ENCODE data around the gene MAML2. TPM values are rescaled to one million over a fixed set of nuclear protein-coding genes. Genes with fewer than 3 reads are reported as not detected.

Gene MAML2
- total RNA-seq, 5 donors from 2014 or later (not counting 1 experiment from before 2014, with no cell fraction given): 30.4 to 66.7 (median 35.1) TPM

GRCh38 chr11:96111308-96111707 lies 231.7 kb downstream of the MAML2 start:
- ChIA-PET POLR2A (interaction anchor here in 1 of 2 donors (0.6 kb wide), 1 partner anchor 97 kb away, joined by 3 read pairs; no protein-coding TSS in a partner anchor), CTCF (no interaction called here)
- Mint-ChIP-seq H3K4me3 (no peak overlapping the region), H3K27me3 (no peaks in the 10 kb centered on the region), H3K36me3 (peaks cover 16% of the 10 kb centered on the region), H3K4me1 (peaks cover 39 to 70% (median 49%) of the 10 kb centered on the region in 3 donors), H3K27ac (peak overlapping the region in 1 of 2 donors; percentile 71), H3K9me3 (no peaks in the 10 kb centered on the region)
- peaks cover 3 to 9% of the 10 kb centered on the region in 2 experiments for H3K4me1 ChIP-seq (ENCODE audit: control insufficient read depth in 1 of 2, extremely low read depth in 1 of 2, insufficient read depth in 2 of 2, low read length in 2 of 2)
- H3K27ac ChIP-seq (ENCODE audit: low read length): no peak overlapping the region
- peak in 1 of 4 experiments; percentile 31 for ATAC-seq (replicated peaks in 1 of 4)
- DNase-seq: peak in 1 of 35 experiments; percentile 23
- H3K36me3 ChIP-seq (ENCODE audit: control insufficient read depth in 2 of 2, extremely low read depth in 1 of 2, insufficient read depth in 1 of 2, low read length in 1 of 2): peaks cover 0 to 1% of the 10 kb centered on the region in 2 donors
- H3K4me3 ChIP-seq (ENCODE audit: control insufficient read depth in 1 of 2, extremely low read depth in 1 of 2, low read length in 1 of 2): no peak overlapping the region
- H3K27me3 ChIP-seq (replicated peaks in 1 of 2; ENCODE audit: control insufficient read depth in 2 of 2, extremely low read depth in 1 of 2, insufficient read depth in 2 of 2, low read length in 1 of 2): no peaks in the 10 kb centered on the region
- no peaks in the 10 kb centered on the region for H3K9me3 ChIP-seq
- no CpG with 5 or more reads among the region's 5 CpGs for WGBS (ENCODE audit: insufficient coverage)

- WGBS (ENCODE audit: insufficient coverage): no CpG with 5 or more reads among the region's 4 CpGs
- H3K4me3 Mint-ChIP-seq: no peak overlapping the region
- POLR2A ChIA-PET: no interaction called here
These were observed 232.7 kb downstream of the MAML2 start for GRCh38 chr11:96110302-96110701.

GRCh38 chr11:96109331-96110030 lies 233.5 kb downstream of the MAML2 start:
- WGBS (ENCODE audit: insufficient coverage): 96% methylated on average over 5 of the region's 5 CpGs
- Mint-ChIP-seq H3K36me3 (peaks cover 12% of the 10 kb centered on the region), H3K4me1 (peaks cover 30 to 71% (median 56%) of the 10 kb centered on the region in 3 donors), H3K27me3 (no peaks in the 10 kb centered on the region), H3K27ac (no peak overlapping the region), H3K4me3 (no peak overlapping the region), H3K9me3 (no peaks in the 10 kb centered on the region)
- no peaks in the 10 kb centered on the region for H3K27me3 ChIP-seq (replicated peaks in 1 of 2; ENCODE audit: control insufficient read depth in 2 of 2, extremely low read depth in 1 of 2, insufficient read depth in 2 of 2, low read length in 1 of 2)
- DNase-seq (no peak), ATAC-seq (replicated peaks in 1 of 4) (no peak)
- no peaks in the 10 kb centered on the region for H3K9me3 ChIP-seq
- H3K36me3 ChIP-seq (ENCODE audit: control insufficient read depth in 2 of 2, extremely low read depth in 1 of 2, insufficient read depth in 1 of 2, low read length in 1 of 2): no peaks in the 10 kb centered on the region
- H3K4me3 ChIP-seq (ENCODE audit: control insufficient read depth in 1 of 2, extremely low read depth in 1 of 2, low read length in 1 of 2): no peak overlapping the region
- H3K4me1 ChIP-seq (ENCODE audit: control insufficient read depth in 1 of 2, extremely low read depth in 1 of 2, insufficient read depth in 2 of 2, low read length in 2 of 2): peaks cover 3 to 20% of the 10 kb centered on the region in 2 experiments
- no peak overlapping the region for H3K27ac ChIP-seq (ENCODE audit: low read length)
- CTCF ChIA-PET: interaction anchor here (0.6 to 1.0 kb wide), 4 partner anchors 56 to 233 kb away, joined by 3 to 4 read pairs (median 3); partner anchors contain the start of gene MAML2 (in 1 of the 2)
- POLR2A ChIA-PET: interaction anchor here in 1 of 2 donors (0.6 kb wide), 1 partner anchor 150 kb away, joined by 3 read pairs; no protein-coding TSS in a partner anchor

More at GRCh38 chr11:96110302-96110701, 232.7 kb downstream of the MAML2 start:
- H3K27me3 ChIP-seq (replicated peaks in 1 of 2; ENCODE audit: control insufficient read depth in 2 of 2, extremely low read depth in 1 of 2, insufficient read depth in 2 of 2, low read length in 1 of 2): no peaks in the 10 kb centered on the region
- no peaks in the 10 kb centered on the region for H3K9me3 ChIP-seq
- ATAC-seq (replicated peaks in 1 of 4) (no peak), DNase-seq (no peak)
- H3K27ac ChIP-seq (ENCODE audit: low read length): no peak overlapping the region
- H3K4me1 Mint-ChIP-seq: peaks cover 34 to 74% (median 57%) of the 10 kb centered on the region in 3 donors
- H3K36me3 Mint-ChIP-seq: peaks cover 13% of the 10 kb centered on the region
- peaks cover 3 to 18% of the 10 kb centered on the region in 2 experiments for H3K4me1 ChIP-seq (ENCODE audit: control insufficient read depth in 1 of 2, extremely low read depth in 1 of 2, insufficient read depth in 2 of 2, low read length in 2 of 2)
- no peak overlapping the region for H3K4me3 ChIP-seq (ENCODE audit: control insufficient read depth in 1 of 2, extremely low read depth in 1 of 2, low read length in 1 of 2)
- no peaks in the 10 kb centered on the region for H3K36me3 ChIP-seq (ENCODE audit: control insufficient read depth in 2 of 2, extremely low read depth in 1 of 2, insufficient read depth in 1 of 2, low read length in 1 of 2)
- H3K9me3 Mint-ChIP-seq: no peaks in the 10 kb centered on the region
- peak overlapping the region in 1 of 2 donors; percentile 28 for H3K27ac Mint-ChIP-seq
- H3K27me3 Mint-ChIP-seq: no peaks in the 10 kb centered on the region
- CTCF ChIA-PET: interaction anchor here (0.6 to 1.0 kb wide), 3 partner anchors 57 to 232 kb away, joined by 3 to 4 read pairs (median 3); partner anchors contain the start of gene MAML2 (in 1 of the 2)

- Histone ChIP-seq H3K4me3 (ENCODE audit: control insufficient read depth in 1 of 2, extremely low read depth in 1 of 2, low read length in 1 of 2) (no peak overlapping the region), H3K9me3 (no peaks in the 10 kb centered on the region), H3K27me3 (replicated peaks in 1 of 2; ENCODE audit: control insufficient read depth in 2 of 2, extremely low read depth in 1 of 2, insufficient read depth in 2 of 2, low read length in 1 of 2) (no peaks in the 10 kb centered on the region), H3K27ac (ENCODE audit: low read length) (no peak overlapping the region), H3K4me1 (ENCODE audit: control insufficient read depth in 1 of 2, extremely low read depth in 1 of 2, insufficient read depth in 2 of 2, low read length in 2 of 2) (peaks cover 3 to 20% of the 10 kb centered on the region in 2 experiments), H3K36me3 (ENCODE audit: control insufficient read depth in 2 of 2, extremely low read depth in 1 of 2, insufficient read depth in 1 of 2, low read length in 1 of 2) (no peaks in the 10 kb centered on the region)
- Mint-ChIP-seq H3K9me3 (no peaks in the 10 kb centered on the region), H3K27me3 (no peaks in the 10 kb centered on the region), H3K36me3 (peaks cover 22% of the 10 kb centered on the region), H3K4me3 (no peak overlapping the region), H3K4me1 (peaks cover 21 to 66% (median 53%) of the 10 kb centered on the region in 3 donors), H3K27ac (peak overlapping the region; percentile 0 to 23)
- WGBS (ENCODE audit: insufficient coverage): no CpG with 5 or more reads among the region's 5 CpGs
- CTCF ChIA-PET: no interaction called here
- no peak for DNase-seq
- POLR2A ChIA-PET: interaction anchor here (0.6 to 1.1 kb wide), 6 partner anchors 15 to 236 kb away, joined by 3 to 5 read pairs (median 4); partner anchors contain the start of gene MAML2 (in 1 of the 2)
- ATAC-seq (replicated peaks in 1 of 4): no peak
These were observed 235.7 kb downstream of the MAML2 start for GRCh38 chr11:96107143-96107824.

DNA sequence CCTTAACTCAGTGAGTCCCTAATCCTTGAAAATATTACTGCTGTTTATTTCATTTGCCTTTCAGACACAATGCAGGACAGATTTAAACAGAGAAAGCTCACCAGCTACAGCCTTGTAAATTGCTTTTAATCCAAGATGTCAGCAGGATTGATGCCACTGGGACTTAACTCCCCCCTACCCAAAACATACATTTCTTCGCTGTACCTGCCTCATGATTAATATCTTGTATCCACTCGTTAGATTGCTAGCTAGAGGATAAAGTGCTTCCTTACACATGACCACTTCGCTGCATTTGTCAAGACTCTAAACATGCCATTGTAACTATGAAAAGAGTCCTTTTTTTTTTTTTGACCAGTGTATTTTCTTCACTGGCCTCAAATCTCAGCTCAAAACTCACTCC lies 236.3 kb downstream of the MAML2 start:
- ChIA-PET CTCF (no interaction called here), POLR2A (interaction anchor here (0.6 to 1.1 kb wide), 3 partner anchors 16 to 236 kb away, joined by 4 read pairs; partner anchors contain the start of gene MAML2 (in 1 of the 2))
- peak overlapping the region; percentile 67 to 74 for H3K27ac Mint-ChIP-seq
- no peak overlapping the region for H3K4me3 Mint-ChIP-seq
- Histone ChIP-seq H3K4me3 (ENCODE audit: control insufficient read depth in 1 of 2, extremely low read depth in 1 of 2, low read length in 1 of 2) (no peak overlapping the region), H3K27me3 (replicated peaks in 1 of 2; ENCODE audit: control insufficient read depth in 2 of 2, extremely low read depth in 1 of 2, insufficient read depth in 2 of 2, low read length in 1 of 2) (no peaks in the 10 kb centered on the region), H3K4me1 (ENCODE audit: control insufficient read depth in 1 of 2, extremely low read depth in 1 of 2, insufficient read depth in 2 of 2, low read length in 2 of 2) (peaks cover 0 to 20% of the 10 kb centered on the region in 2 experiments), H3K27ac (ENCODE audit: low read length) (no peak overlapping the region), H3K9me3 (no peaks in the 10 kb centered on the region), H3K36me3 (ENCODE audit: control insufficient read depth in 2 of 2, extremely low read depth in 1 of 2, insufficient read depth in 1 of 2, low read length in 1 of 2) (no peaks in the 10 kb centered on the region)
- peaks cover 19 to 62% (median 51%) of the 10 kb centered on the region in 3 donors for H3K4me1 Mint-ChIP-seq
- no CpG with 5 or more reads among the region's 3 CpGs for WGBS (ENCODE audit: insufficient coverage)
- no peaks in the 10 kb centered on the region for H3K9me3 Mint-ChIP-seq
- DNase-seq: no peak
- peaks cover 22% of the 10 kb centered on the region for H3K36me3 Mint-ChIP-seq
- no peaks in the 10 kb centered on the region for H3K27me3 Mint-ChIP-seq
- no peak for ATAC-seq (replicated peaks in 1 of 4)

- DNase-seq (no peak), ATAC-seq (replicated peaks in 1 of 4) (no peak)
- peaks cover 0 to 20% of the 10 kb centered on the region in 2 experiments for H3K4me1 ChIP-seq (ENCODE audit: control insufficient read depth in 1 of 2, extremely low read depth in 1 of 2, insufficient read depth in 2 of 2, low read length in 2 of 2)
- Mint-ChIP-seq H3K36me3 (peaks cover 21% of the 10 kb centered on the region), H3K27me3 (no peaks in the 10 kb centered on the region), H3K27ac (peak overlapping the region; percentile 67 to 74), H3K4me1 (peaks cover 17 to 57% (median 47%) of the 10 kb centered on the region in 3 donors), H3K9me3 (no peaks in the 10 kb centered on the region), H3K4me3 (peak overlapping the region in 1 of 3 donors; percentile 25)
- H3K27ac ChIP-seq (ENCODE audit: low read length): peak overlapping the region; percentile 40
- POLR2A ChIA-PET: interaction anchor here (0.5 to 1.2 kb wide), 14 partner anchors 15 to 283 kb away, joined by 3 to 9 read pairs (median 5); partner anchors contain the start of gene MAML2 (in 1 of the 2)
- no peaks in the 10 kb centered on the region for H3K36me3 ChIP-seq (ENCODE audit: control insufficient read depth in 2 of 2, extremely low read depth in 1 of 2, insufficient read depth in 1 of 2, low read length in 1 of 2)
- H3K4me3 ChIP-seq (ENCODE audit: control insufficient read depth in 1 of 2, extremely low read depth in 1 of 2, low read length in 1 of 2): no peak overlapping the region
- no peaks in the 10 kb centered on the region for H3K27me3 ChIP-seq (replicated peaks in 1 of 2; ENCODE audit: control insufficient read depth in 2 of 2, extremely low read depth in 1 of 2, insufficient read depth in 2 of 2, low read length in 1 of 2)
- CTCF ChIA-PET: interaction anchor here in 1 of 2 donors (1.6 kb wide), 1 partner anchor 237 kb away, joined by 10 read pairs; the partner anchor contains the start of gene MAML2
- WGBS (ENCODE audit: insufficient coverage): no CpG with 5 or more reads among the region's 1 CpG
- H3K9me3 ChIP-seq: no peaks in the 10 kb centered on the region
These were observed 237.1 kb downstream of the MAML2 start for GRCh38 chr11:96105944-96106343.
